Thyroid gland (tissue), 4 donors: Measurements from ENCODE around the gene ELOB.

ENCODE experiments used
- POLR2A ChIP-seq, 2 donors: fragments of 450-650 bp; IDR thresholded peaks; one replicate each; pipeline ENCODE4 v1.6.1; 2017; ENCODE audit warnings: antibody characterized with exemption in 2 of 2, mild to moderate bottlenecking in 2 of 2, moderate library complexity in 1 of 2
- TF ChIP-seq, protein P1 (sequence below), 6 experiments: fragments of 200-600 bp in 3 of 6; fragments of 450-650 bp in 3 of 6; sonication (generic) in 3 of 6; IDR thresholded peaks; one replicate each; pipeline ENCODE4 v1.5.1; 2016 to 2019; ENCODE audit warnings: antibody characterized with exemption in 6 of 6, mild to moderate bottlenecking in 2 of 6, inconsistent platforms in 1 of 6, moderate library complexity in 1 of 6

DNA sequence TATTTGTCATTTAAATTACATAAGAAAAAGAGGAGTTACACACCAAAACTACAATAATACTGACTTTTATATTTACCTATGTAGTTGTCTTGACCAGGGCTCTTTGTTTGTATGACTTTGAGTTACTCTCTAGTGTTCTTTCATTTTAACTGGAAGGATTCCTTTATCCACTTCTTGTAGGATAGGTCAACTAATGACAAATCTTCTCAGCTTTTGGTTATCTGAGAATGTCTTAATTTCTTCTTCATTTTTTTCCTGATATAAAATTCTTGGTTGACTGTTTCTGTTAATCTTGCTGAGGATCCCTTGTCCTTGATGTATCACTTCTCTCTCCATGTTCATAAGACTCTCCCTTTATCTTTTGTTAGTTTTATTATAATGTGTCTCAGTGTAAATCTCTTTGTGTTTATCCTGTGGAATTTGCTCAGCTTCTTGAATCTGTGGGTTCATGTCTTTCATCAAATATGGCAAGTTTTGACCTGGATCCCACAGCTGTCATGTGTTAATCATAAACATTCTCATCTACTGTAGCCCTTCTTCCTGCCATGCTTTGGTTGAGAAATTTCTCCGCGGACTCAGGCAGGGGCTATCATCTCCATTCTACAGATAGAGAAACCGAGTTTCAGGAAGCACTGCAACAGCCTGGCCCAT lies 26.6 kb upstream of the ELOB start:
- no peak for TF ChIP-seq POLR2A (IDR thresholded peaks at IDR 0.05)
- TF ChIP-seq, protein P1, sequence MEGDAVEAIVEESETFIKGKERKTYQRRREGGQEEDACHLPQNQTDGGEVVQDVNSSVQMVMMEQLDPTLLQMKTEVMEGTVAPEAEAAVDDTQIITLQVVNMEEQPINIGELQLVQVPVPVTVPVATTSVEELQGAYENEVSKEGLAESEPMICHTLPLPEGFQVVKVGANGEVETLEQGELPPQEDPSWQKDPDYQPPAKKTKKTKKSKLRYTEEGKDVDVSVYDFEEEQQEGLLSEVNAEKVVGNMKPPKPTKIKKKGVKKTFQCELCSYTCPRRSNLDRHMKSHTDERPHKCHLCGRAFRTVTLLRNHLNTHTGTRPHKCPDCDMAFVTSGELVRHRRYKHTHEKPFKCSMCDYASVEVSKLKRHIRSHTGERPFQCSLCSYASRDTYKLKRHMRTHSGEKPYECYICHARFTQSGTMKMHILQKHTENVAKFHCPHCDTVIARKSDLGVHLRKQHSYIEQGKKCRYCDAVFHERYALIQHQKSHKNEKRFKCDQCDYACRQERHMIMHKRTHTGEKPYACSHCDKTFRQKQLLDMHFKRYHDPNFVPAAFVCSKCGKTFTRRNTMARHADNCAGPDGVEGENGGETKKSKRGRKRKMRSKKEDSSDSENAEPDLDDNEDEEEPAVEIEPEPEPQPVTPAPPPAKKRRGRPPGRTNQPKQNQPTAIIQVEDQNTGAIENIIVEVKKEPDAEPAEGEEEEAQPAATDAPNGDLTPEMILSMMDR (IDR thresholded peaks at IDR 0.05), result no peak
